ENCODE measurements around the gene ARHGAP29.
A peak's percentile ranks its signal among the peaks of the same experiment; 100 is the strongest.

Gene ARHGAP29

GRCh38 chr1:94237291-94238226 is at the start of gene ARHGAP29:
ARHGAP29 (minus strand) TSS chr1:94237584; CDS start chr1:94231611, 5,973 bp downstream.
- peak within 1 kb of the TSS; percentile 81 for H3K4me3 ChIP-seq (ENCODE audit: low read length)
- no peak for DNase-seq (ENCODE audit: low read depth)
- peak; percentile 25 for TF ChIP-seq CTCF (conservative IDR thresholded peaks at IDR 0.05; ENCODE audit: low read depth, low read length)

GRCh38 chr1:94286864-94287437 is 49.6 kb upstream of the ARHGAP29 start:
- TF ChIP-seq CTCF (conservative IDR thresholded peaks at IDR 0.05; ENCODE audit: low read depth, low read length): no peak
- no peak overlapping the region for H3K4me3 ChIP-seq (ENCODE audit: low read length)
- no peak for DNase-seq (ENCODE audit: low read depth)

- no peak for TF ChIP-seq CTCF (conservative IDR thresholded peaks at IDR 0.05; ENCODE audit: low read depth, low read length)
- H3K4me3 ChIP-seq (ENCODE audit: low read length): no peak overlapping the region
- DNase-seq (ENCODE audit: low read depth): no peak
Observed at GRCh38 chr1:94285031-94285654, 47.8 kb upstream of the ARHGAP29 start.

GRCh38 chr1:94284476-94284875 is 47.1 kb upstream of the ARHGAP29 start:
- H3K4me3 ChIP-seq (ENCODE audit: low read length): no peak overlapping the region
- TF ChIP-seq CTCF (conservative IDR thresholded peaks at IDR 0.05; ENCODE audit: low read depth, low read length): no peak
- DNase-seq (ENCODE audit: low read depth): no peak

GRCh38 chr1:94283462-94283861 is 46.1 kb upstream of the ARHGAP29 start:
- H3K4me3 ChIP-seq (ENCODE audit: low read length): no peak overlapping the region
- TF ChIP-seq CTCF (conservative IDR thresholded peaks at IDR 0.05; ENCODE audit: low read depth, low read length): no peak
- DNase-seq (ENCODE audit: low read depth): no peak

- TF ChIP-seq CTCF (conservative IDR thresholded peaks at IDR 0.05; ENCODE audit: low read depth, low read length): no peak
- no peak overlapping the region for H3K4me3 ChIP-seq (ENCODE audit: low read length)
- no peak for DNase-seq (ENCODE audit: low read depth)
Observed at GRCh38 chr1:94282143-94282711, 44.8 kb upstream of the ARHGAP29 start.
